Right cardiac atrium (tissue), 5 donors: ENCODE data around the gene DNAH2. TPM values are rescaled to one million over a fixed set of nuclear protein-coding genes. Genes with fewer than 3 reads are reported as not detected.

ENCODE experiments used
- ATAC-seq, 2 donors: fragments of 200-7000 bp; cut with Tn5 transposase; one replicate each; pipeline versions ENCODE4 v1.8.0 to v1.9.1; 2020; ENCODE audit warnings: moderate library complexity in 2 of 2, mild to moderate bottlenecking in 1 of 2
- DNase-seq, 3 donors: peaks; one replicate each; pipeline ENCODE4 v3.0.0-alpha.2; 2020
- H3K27ac ChIP-seq: one replicate; pipeline ENCODE4 v1.5.1; 2013; ENCODE audit warnings: mild to moderate bottlenecking, low read length, control low read depth, moderate library complexity
- H3K27me3 ChIP-seq: one replicate; pipeline ENCODE4 v1.6.1; 2013; ENCODE audit not compliant: control insufficient read depth, insufficient read depth
- H3K4me1 ChIP-seq: one replicate; pipeline ENCODE4 v1.6.1; 2013; ENCODE audit warnings: low read length; ENCODE audit not compliant: control insufficient read depth, insufficient read depth
- H3K4me3 ChIP-seq: one replicate; pipeline ENCODE4 v1.5.1; 2013; ENCODE audit warnings: low read length, control low read depth
- H3K9me3 ChIP-seq: one replicate; pipeline ENCODE4 v1.6.1; 2013; ENCODE audit warnings: low read length; ENCODE audit not compliant: control insufficient read depth
- WGBS: extraction: QIAGEN DNeasy Blood & Tissue Kit; methylation state at CpG from one replicate; pipeline ENCODE4 v1.1.7; 2013; 5-methylcytosine and 5-hydroxymethylcytosine counted together
- intact Hi-C, 4 donors: fragments of 100-400 bp; cut with DNase I; formaldehyde crosslinking; loops; one replicate each; pipeline versions ENCODE4 v1.11.0 to v1.14.0; 2022 to 2023
- polyA plus RNA-seq: library from polyadenylated mRNA; stranded (reverse); fragments of 200-250 nt; gene quantifications from one replicate; pipeline ENCODE4 v1.2.3, GENCODE V29; 2013
- total RNA-seq, 4 donors: library from RNA; stranded (reverse); fragmentation: NEBNext Ultra II Directional; extraction: Animal tissue kit (Norgen Biotek cat#: 25700); gene quantifications; one replicate each; pipeline ENCODE4 v1.2.1, GENCODE V29; 2021
- donor health status: healthy with polysubstance abuse.
- donor health status: DM: no; HTN: yes; CAD: no.
- donor health status: DM: no; HTN: no; CAD: no.
- donor health status: DM: no; HTN: yes; CAD: no; lungs with severe emphysema.
- donor health status: DM: yes; HTN: yes; CAD: no.

Gene DNAH2
- total and polyA plus RNA-seq, 5 donors: 0.03 to 0.22 (median 0.09) TPM; not detected in 1

- H3K4me1 ChIP-seq: no peaks in the 10 kb centered on the region
- no peaks in the 10 kb centered on the region for H3K9me3 ChIP-seq
- under 1% methylated on average over 30 of the region's 30 CpGs for WGBS
- DNase-seq: peak; percentile 87 to 93 (median 92)
- H3K4me3 ChIP-seq: peak within 1 kb of the TSS; percentile 100
- peak; percentile 79 to 81 for ATAC-seq
- no peaks in the 10 kb centered on the region for H3K27me3 ChIP-seq
- intact Hi-C loops: loop anchor here (5.0 to 10.0 kb wide), 3 partner anchors 52 to 102 kb away; partner anchors contain the start of genes SHBG (in 4 of the 4) and MPDU1 (in 1 of the 4)
- H3K27ac ChIP-seq: peak within 1 kb of the TSS; percentile 99
Measured at GRCh38 chr17:7687072-7687907, 30.3 kb upstream of the DNAH2 start, which contains the start of gene TP53. Gene TP53, minus strand, starts transcription at chr17:7687490. Its CDS starts 10,896 bp downstream, at chr17:7676594.

DNA sequence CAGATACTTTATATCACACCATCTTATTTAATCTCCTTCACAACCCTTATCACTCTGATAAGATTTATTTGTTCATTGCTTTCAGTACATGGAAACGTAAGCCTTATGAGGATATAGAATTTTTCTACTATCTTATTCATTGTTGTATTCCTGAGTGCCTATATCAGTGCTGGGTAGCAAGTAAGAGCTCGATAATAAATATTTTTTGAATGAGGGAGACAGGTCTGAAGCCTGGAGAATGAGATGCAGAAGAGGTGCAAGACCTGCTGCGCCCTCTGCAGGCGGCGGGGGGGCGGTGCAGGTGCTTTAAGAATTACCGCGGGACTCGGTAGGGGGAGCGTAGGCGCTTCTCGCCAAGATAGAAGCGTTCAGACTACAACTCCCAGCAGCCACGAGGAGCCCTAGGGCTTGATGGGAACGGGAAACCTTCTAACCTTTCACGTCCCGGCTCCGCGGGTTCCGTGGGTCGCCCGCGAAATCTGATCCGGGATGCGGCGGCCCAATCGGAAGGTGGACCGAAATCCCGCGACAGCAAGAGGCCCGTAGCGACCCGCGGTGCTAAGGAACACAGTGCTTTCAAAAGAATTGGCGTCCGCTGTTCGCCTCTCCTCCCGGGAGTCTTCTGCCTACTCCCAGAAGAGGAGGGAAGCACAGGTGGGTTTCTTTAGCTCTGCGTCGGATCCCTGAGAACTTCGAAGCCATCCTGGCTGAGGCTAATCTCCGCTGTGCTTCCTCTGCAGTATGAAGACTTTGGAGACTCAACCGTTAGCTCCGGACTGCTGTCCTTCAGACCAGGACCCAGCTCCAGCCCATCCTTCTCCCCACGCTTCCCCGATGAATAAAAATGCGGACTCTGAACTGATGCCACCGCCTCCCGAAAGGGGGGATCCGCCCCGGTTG is 29.4 kb upstream of the DNAH2 start, which contains the start of gene WRAP53:
Gene WRAP53, plus strand, starts transcription at position 570 of the 900 bp plus-strand sequence. Its CDS starts 172 bp downstream, at position 742.
- Histone ChIP-seq H3K27me3 (no peaks in the 10 kb centered on the region), H3K27ac (peak within 1 kb of the TSS; percentile 99), H3K4me1 (no peaks in the 10 kb centered on the region), H3K9me3 (no peaks in the 10 kb centered on the region), H3K4me3 (peak within 1 kb of the TSS; percentile 100)
- ATAC-seq (peak; percentile 95 to 97), DNase-seq (peak; percentile 97 to 99 (median 98))
- intact Hi-C loops: loop anchor here (5.0 to 10.0 kb wide), 3 partner anchors 53 to 103 kb away; partner anchors contain the start of genes SHBG (in 4 of the 4) and MPDU1 (in 1 of the 4)
- under 1% methylated on average over 51 of the region's 51 CpGs for WGBS

- peak overlapping the region; percentile 68 for H3K27ac ChIP-seq
- WGBS: 9% methylated on average over 13 of the region's 13 CpGs
- no peaks in the 10 kb centered on the region for H3K27me3 ChIP-seq
- peak overlapping the region; percentile 72 for H3K4me3 ChIP-seq
- H3K9me3 ChIP-seq: no peaks in the 10 kb centered on the region
- no peak for DNase-seq
- no peak for ATAC-seq
- intact Hi-C loops: loop anchor here (5.0 to 10.0 kb wide), 3 partner anchors 54 to 104 kb away; partner anchors contain the start of genes SHBG (in 4 of the 4) and MPDU1 (in 1 of the 4)
- H3K4me1 ChIP-seq: no peaks in the 10 kb centered on the region
Measured at GRCh38 chr17:7688808-7689316, 28.7 kb upstream of the DNAH2 start.

DNA sequence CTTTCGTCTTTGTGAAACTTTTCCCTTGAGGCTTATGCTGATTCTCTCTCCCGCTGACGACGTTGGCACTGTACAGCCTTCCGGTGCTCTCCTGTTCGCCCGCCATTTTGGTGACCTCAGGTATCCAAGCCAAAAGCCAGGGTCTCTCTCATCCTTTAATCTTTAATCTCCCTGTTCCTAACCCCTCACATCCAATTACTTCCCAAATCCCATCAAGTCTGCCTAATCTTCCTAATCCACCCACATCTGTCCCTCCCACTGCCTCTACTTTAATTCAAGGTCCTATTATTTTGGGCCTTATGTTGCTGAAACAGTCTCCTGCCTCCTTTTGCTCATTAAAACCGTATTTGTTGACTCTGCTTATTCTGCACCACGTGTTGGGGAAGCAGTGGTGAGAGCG is 22.0 kb upstream of the DNAH2 start:
- DNase-seq (no peak), ATAC-seq (no peak)
- Histone ChIP-seq H3K4me1 (no peaks in the 10 kb centered on the region), H3K27me3 (no peaks in the 10 kb centered on the region), H3K9me3 (no peaks in the 10 kb centered on the region), H3K4me3 (no peak overlapping the region), H3K27ac (no peak overlapping the region)
- 96% methylated on average over 10 of the region's 10 CpGs for WGBS
- intact Hi-C loops: no loop called here

- Histone ChIP-seq H3K4me1 (no peaks in the 10 kb centered on the region), H3K4me3 (no peak overlapping the region), H3K27ac (no peak overlapping the region), H3K9me3 (no peaks in the 10 kb centered on the region), H3K27me3 (no peaks in the 10 kb centered on the region)
- intact Hi-C loops: no loop called here
- DNase-seq: no peak
- ATAC-seq: no peak
- over 99% methylated on average over 4 of the region's 4 CpGs for WGBS
Measured at GRCh38 chr17:7697828-7698588, 19.5 kb upstream of the DNAH2 start.

- WGBS: 95% methylated on average over 7 of the region's 7 CpGs
- H3K4me1 ChIP-seq: peaks cover 2% of the 10 kb centered on the region
- DNase-seq (no peak), ATAC-seq (no peak)
- intact Hi-C loops: no loop called here
- no peaks in the 10 kb centered on the region for H3K9me3 ChIP-seq
- H3K27me3 ChIP-seq: no peaks in the 10 kb centered on the region
- no peak overlapping the region for H3K4me3 ChIP-seq
- no peak overlapping the region for H3K27ac ChIP-seq
Measured at GRCh38 chr17:7700510-7700909, 17.0 kb upstream of the DNAH2 start.

- Histone ChIP-seq H3K4me1 (peaks cover 2% of the 10 kb centered on the region), H3K27me3 (no peaks in the 10 kb centered on the region), H3K27ac (no peak overlapping the region), H3K9me3 (no peaks in the 10 kb centered on the region), H3K4me3 (no peak overlapping the region)
- intact Hi-C loops: no loop called here
- ATAC-seq (no peak), DNase-seq (no peak)
- 95% methylated on average over 14 of the region's 14 CpGs for WGBS
Measured at GRCh38 chr17:7701681-7702080, 15.9 kb upstream of the DNAH2 start.

GRCh38 chr17:7702776-7703175 is 14.8 kb upstream of the DNAH2 start:
- Histone ChIP-seq H3K27me3 (no peaks in the 10 kb centered on the region), H3K27ac (no peak overlapping the region), H3K4me3 (no peak overlapping the region), H3K9me3 (no peaks in the 10 kb centered on the region), H3K4me1 (peaks cover 2% of the 10 kb centered on the region)
- ATAC-seq (no peak), DNase-seq (no peak)
- WGBS: 88% methylated on average over 13 of the region's 13 CpGs
- intact Hi-C loops: no loop called here

DNA sequence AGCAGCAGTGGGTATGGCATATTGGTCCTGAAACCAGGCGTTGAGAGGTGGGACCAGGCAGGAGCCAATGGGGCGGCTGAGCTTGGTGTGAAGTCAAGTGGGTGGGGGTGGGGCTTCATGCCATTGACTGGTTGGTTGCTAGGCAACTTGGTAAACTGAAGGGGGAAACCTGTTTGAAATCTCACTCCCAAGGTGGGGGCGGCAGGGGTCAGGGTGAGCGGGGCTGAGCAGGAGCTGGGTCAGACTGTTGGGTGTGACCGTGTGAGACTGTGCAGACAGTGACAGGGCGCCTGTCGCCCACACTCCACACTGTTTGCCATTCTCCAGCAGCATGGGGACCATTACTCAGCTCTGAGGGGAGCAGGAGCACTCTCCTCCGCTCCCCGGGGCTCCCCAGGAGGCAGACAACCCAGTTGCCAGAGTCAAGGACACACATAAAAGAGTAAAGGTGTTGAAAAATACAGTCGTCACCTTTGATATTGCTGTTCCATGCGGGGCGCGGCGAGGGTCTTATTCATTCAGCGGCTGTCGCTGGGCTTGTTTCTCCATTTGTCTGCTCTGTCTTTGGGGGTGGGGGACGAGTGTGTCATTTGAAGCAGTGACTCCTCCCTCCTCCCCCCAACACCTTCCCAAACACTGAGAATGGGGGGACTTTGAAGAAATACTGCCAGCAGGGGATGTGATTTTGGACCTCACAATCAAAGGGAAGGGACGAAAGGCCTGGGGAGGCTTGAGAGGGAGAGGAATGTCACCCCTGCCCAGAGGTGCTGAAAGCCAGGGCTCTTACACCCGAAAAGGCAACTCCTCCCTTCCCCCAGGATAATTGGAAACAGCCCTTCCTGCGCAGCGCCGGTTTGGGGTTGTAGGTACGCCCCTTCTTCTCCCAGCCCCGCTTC is 13.7 kb upstream of the DNAH2 start:
- 26% methylated on average over 24 of the region's 24 CpGs for WGBS
- no peak overlapping the region for H3K27ac ChIP-seq
- ATAC-seq (peak; percentile 54 to 58), DNase-seq (peak in 2 of 3 donors; percentile 66 to 70)
- H3K4me1 ChIP-seq: peaks cover 2% of the 10 kb centered on the region
- H3K9me3 ChIP-seq: no peaks in the 10 kb centered on the region
- intact Hi-C loops: no loop called here
- H3K4me3 ChIP-seq: no peak overlapping the region
- H3K27me3 ChIP-seq: no peaks in the 10 kb centered on the region
